ENCODE results near the gene SIGLEC11.

DNA sequence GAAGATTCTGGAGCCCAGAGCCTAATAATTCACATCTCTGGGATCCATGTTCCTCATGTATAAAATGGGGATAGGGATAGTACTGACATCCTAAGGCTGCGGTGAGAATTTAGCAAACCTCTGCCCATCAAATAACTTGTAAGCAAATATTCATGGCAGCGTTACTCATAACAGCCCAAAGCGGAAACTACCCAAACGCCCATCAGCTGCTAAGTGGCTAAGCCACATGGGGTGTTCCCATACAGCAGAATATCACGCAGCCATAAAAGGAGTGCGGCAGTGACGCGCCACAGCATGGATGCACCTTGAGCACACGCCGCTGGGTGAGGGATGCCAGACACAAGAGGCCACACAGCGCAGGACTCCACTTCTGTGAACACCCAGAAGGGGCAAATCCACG is 44.5 kb upstream of the SIGLEC11 start:
- TF ChIP-seq CTCF (IDR thresholded peaks at IDR 0.05) (no peak), POLR2A (IDR thresholded peaks at IDR 0.05) (no peak)
